PFSK-1 (cell line): ENCODE data around the gene SYNPR.

Experiments
- FOXP2 ChIP-seq: optimal IDR thresholded peaks from 2 replicates; pipeline ENCODE3; 2011; ENCODE audit warnings: borderline replicate concordance, control low read depth, inconsistent platforms; ENCODE audit not compliant: insufficient read depth; ENCODE audit errors: extremely low read length, extremely low read depth
- POLR2AphosphoS5 ChIP-seq: IDR thresholded peaks from 2 replicates; pipeline ENCODE4 v1.6.1; 2012; ENCODE audit warnings: low read depth, mild to moderate bottlenecking, control low read depth, low read length, moderate library complexity
- REST ChIP-seq, 2 experiments: IDR thresholded peaks; 2 replicates each; pipeline versions ENCODE4 v1.6.1 to v1.8.0; 2011 to 2012; ENCODE audit warnings: low read depth in 2 of 2, low read length in 2 of 2, control low read depth in 1 of 2, inconsistent platforms in 1 of 2, mild to moderate bottlenecking in 1 of 2, moderate library complexity in 1 of 2; ENCODE audit not compliant: insufficient read depth in 1 of 2
- SIN3A ChIP-seq: IDR thresholded peaks from 2 replicates; pipeline ENCODE4 v1.6.1; 2012; ENCODE audit warnings: mild to moderate bottlenecking, low read length, moderate library complexity, borderline replicate concordance; ENCODE audit not compliant: insufficient read depth
- TAF1 ChIP-seq: IDR thresholded peaks from 2 replicates; pipeline ENCODE4 v1.6.1; 2012; ENCODE audit warnings: low read length, control low read depth, borderline replicate concordance; ENCODE audit not compliant: insufficient read depth

The SYNPR gene

DNA sequence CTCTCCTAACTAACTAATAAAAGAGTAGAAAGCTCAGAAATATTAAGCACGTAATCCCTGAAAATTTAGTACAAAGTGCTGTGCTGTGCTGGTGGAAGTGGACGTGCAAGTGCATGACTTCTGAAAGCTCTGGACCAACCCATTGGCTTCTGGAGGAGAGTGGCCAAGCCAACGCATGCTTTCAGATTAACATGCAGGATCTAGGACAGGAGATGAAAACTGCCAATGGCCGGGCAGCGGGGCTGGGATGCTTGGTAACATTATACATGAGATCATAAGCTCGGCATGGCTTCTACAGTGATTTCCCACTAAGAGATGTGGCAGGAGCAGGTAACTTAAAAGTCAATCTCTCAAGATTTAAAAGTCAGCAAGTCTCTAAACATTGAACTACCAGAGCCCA, 203.5 kb downstream of the SYNPR start:
- TF ChIP-seq FOXP2 (no peak), POLR2AphosphoS5 (no peak), SIN3A (no peak), TAF1 (no peak), REST (IDR thresholded peaks at IDR 0.05; ENCODE audit: insufficient read depth in 1 of 2, low read depth in 2 of 2, low read length in 2 of 2) (no peak)

DNA sequence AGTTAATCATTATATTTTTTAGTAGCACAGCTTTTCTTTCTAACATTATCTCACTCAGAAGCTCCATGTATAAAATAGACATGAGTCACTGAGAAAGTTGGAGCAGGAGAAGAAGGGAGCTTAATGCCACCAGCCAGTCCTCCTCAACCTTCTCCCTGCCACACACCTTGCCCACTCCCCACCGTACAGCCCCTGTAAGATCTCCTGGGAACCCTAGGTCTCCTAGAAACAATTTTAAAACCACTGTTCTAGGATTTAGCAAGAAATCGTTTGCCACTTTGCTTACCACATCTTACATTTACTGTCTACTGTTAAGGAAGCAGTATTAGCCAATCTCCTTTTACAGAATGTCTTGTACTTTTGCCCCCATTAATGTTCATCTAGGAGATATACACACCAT, 204.2 kb downstream of the SYNPR start:
- TF ChIP-seq TAF1 (no peak), POLR2AphosphoS5 (no peak), FOXP2 (no peak), SIN3A (no peak), REST (IDR thresholded peaks at IDR 0.05; ENCODE audit: insufficient read depth in 1 of 2, low read depth in 2 of 2, low read length in 2 of 2) (no peak)

- no peak for TF ChIP-seq POLR2AphosphoS5
- TF ChIP-seq TAF1: no peak
- TF ChIP-seq SIN3A: no peak
- no peak for TF ChIP-seq FOXP2
- TF ChIP-seq REST (IDR thresholded peaks at IDR 0.05; ENCODE audit: insufficient read depth in 1 of 2, low read depth in 2 of 2, low read length in 2 of 2): no peak
Measured at GRCh38 chr3:63492464-63492863, 214.4 kb downstream of the SYNPR start.

DNA sequence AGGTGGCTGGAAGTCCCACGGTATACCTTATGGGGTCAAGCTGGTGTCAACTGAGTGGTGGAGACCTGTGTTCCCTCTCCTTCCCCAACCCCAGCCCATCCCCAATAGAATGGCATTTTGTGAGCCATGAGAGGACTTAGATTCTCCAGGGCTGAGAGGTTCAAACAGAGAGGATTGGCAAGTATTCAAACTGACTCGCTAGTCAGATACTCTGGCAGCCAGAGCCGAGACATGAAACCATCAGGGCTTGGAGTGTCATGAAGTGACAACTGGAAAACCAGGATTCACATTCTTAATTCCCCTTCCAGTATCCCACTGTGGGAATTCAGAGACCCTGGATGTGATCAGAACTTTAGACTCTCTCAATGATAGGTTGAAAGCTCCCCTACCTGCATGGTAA, 215.0 kb downstream of the SYNPR start:
- TF ChIP-seq TAF1 (no peak), SIN3A (no peak), FOXP2 (no peak), POLR2AphosphoS5 (no peak), REST (IDR thresholded peaks at IDR 0.05; ENCODE audit: insufficient read depth in 1 of 2, low read depth in 2 of 2, low read length in 2 of 2) (no peak)

GRCh38 chr3:63494646-63495045, 216.5 kb downstream of the SYNPR start:
- TF ChIP-seq FOXP2: no peak
- TF ChIP-seq POLR2AphosphoS5: no peak
- TF ChIP-seq REST (IDR thresholded peaks at IDR 0.05; ENCODE audit: insufficient read depth in 1 of 2, low read depth in 2 of 2, low read length in 2 of 2): no peak
- no peak for TF ChIP-seq TAF1
